Measurements from ENCODE around the gene TCF20.

The TCF20 gene

GRCh38 chr22:42256930-42257329 is 13.5 kb downstream of the TCF20 start:
- no peak for DNase-seq

- no peak for DNase-seq
These were observed 14.2 kb downstream of the TCF20 start for GRCh38 chr22:42256220-42256619.

- DNase-seq: no peak
These were observed 20.6 kb downstream of the TCF20 start for GRCh38 chr22:42249831-42250230.

GRCh38 chr22:42248995-42249394 is 21.5 kb downstream of the TCF20 start:
- DNase-seq: no peak

- DNase-seq: no peak
These were observed 22.9 kb downstream of the TCF20 start for GRCh38 chr22:42247596-42247995.

- DNase-seq: no peak
These were observed 26.7 kb downstream of the TCF20 start for GRCh38 chr22:42243802-42244060.

- DNase-seq: no peak
These were observed 33.6 kb downstream of the TCF20 start for GRCh38 chr22:42236848-42237247.

GRCh38 chr22:42236268-42236667 is 34.2 kb downstream of the TCF20 start:
- DNase-seq: no peak

- no peak for DNase-seq
These were observed 36.6 kb downstream of the TCF20 start for GRCh38 chr22:42233879-42234278.

GRCh38 chr22:42231929-42232328 is 38.5 kb downstream of the TCF20 start:
- no peak for DNase-seq

- no peak for DNase-seq
These were observed 40.9 kb downstream of the TCF20 start for GRCh38 chr22:42229455-42230149.

- DNase-seq: no peak
These were observed 42.0 kb downstream of the TCF20 start for GRCh38 chr22:42228483-42228882.

GRCh38 chr22:42227435-42227834 is 43.0 kb downstream of the TCF20 start:
- no peak for DNase-seq

- DNase-seq: no peak
These were observed 44.6 kb downstream of the TCF20 start for GRCh38 chr22:42225841-42226240.

GRCh38 chr22:42222140-42222539 is 48.3 kb downstream of the TCF20 start:
- DNase-seq: no peak
